Neural progenitor cell (in vitro differentiated cells): Measurements from ENCODE around the gene IBA57.

ENCODE experiments used
- EZH2 ChIP-seq: fragments of 200-600 bp; sonication (generic); IDR thresholded peaks from 2 replicates; pipeline ENCODE4 v1.6.1; 2017; ENCODE audit warnings: antibody characterized with exemption, mild to moderate bottlenecking, moderate library complexity
- EZH2phosphoT487 ChIP-seq: fragments of 200-600 bp; sonication (generic); IDR thresholded peaks from 2 replicates; pipeline ENCODE4 v1.6.1; 2017; ENCODE audit warnings: antibody characterized with exemption
- TF ChIP-seq, protein P1 (sequence below): fragments of 200-600 bp; sonication (generic); IDR thresholded peaks from 2 replicates; pipeline ENCODE4 v1.5.1; 2017; ENCODE audit warnings: antibody characterized with exemption, mild to moderate bottlenecking

DNA sequence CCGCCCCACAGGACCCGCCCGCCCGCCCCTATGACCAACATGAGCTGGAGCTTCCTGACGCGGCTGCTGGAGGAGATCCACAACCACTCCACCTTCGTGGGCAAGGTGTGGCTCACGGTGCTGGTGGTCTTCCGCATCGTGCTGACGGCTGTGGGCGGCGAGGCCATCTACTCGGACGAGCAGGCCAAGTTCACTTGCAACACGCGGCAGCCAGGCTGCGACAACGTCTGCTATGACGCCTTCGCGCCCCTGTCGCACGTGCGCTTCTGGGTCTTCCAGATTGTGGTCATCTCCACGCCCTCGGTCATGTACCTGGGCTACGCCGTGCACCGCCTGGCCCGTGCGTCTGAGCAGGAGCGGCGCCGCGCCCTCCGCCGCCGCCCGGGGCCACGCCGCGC lies 7.9 kb upstream of the IBA57 start:
- TF ChIP-seq, protein P1, sequence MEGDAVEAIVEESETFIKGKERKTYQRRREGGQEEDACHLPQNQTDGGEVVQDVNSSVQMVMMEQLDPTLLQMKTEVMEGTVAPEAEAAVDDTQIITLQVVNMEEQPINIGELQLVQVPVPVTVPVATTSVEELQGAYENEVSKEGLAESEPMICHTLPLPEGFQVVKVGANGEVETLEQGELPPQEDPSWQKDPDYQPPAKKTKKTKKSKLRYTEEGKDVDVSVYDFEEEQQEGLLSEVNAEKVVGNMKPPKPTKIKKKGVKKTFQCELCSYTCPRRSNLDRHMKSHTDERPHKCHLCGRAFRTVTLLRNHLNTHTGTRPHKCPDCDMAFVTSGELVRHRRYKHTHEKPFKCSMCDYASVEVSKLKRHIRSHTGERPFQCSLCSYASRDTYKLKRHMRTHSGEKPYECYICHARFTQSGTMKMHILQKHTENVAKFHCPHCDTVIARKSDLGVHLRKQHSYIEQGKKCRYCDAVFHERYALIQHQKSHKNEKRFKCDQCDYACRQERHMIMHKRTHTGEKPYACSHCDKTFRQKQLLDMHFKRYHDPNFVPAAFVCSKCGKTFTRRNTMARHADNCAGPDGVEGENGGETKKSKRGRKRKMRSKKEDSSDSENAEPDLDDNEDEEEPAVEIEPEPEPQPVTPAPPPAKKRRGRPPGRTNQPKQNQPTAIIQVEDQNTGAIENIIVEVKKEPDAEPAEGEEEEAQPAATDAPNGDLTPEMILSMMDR, result no peak
- TF ChIP-seq EZH2 (no peak), EZH2phosphoT487 (no peak)
